Right ventricle myocardium inferior (tissue), 1 donor: ENCODE measurements around the gene CDC42EP4. TPM values are rescaled to one million over a fixed set of nuclear protein-coding genes. Genes with fewer than 3 reads are reported as not detected.
A peak's percentile ranks its signal among the peaks of the same experiment; 100 is the strongest.
"Not testable (repeated sequence)": the region's sequence is repeated elsewhere in the genome, so short reads cannot be mapped to it uniquely, and the experiment has no call there.

ENCODE experiments used
- ATAC-seq: fragments of 200-7000 bp; cut with Tn5 transposase; one replicate; pipeline ENCODE4 v1.9.1; 2020; ENCODE audit warnings: mild to moderate bottlenecking, moderate library complexity
- DNase-seq: peaks from one replicate; pipeline ENCODE4 v3.0.0; 2021; ENCODE audit errors: missing footprints
- intact Hi-C: fragments of 100-400 bp; cut with DNase I; formaldehyde crosslinking; loops from one replicate; pipeline ENCODE4 v1.11.0; 2022
- total RNA-seq: library from RNA; stranded (reverse); fragmentation: NEBNext Ultra II Directional; extraction: Animal tissue kit (Norgen Biotek cat#: 25700); gene quantifications from one replicate; pipeline ENCODE4 v1.2.1, GENCODE V29; 2021
- donor health status: DM: no; HTN: yes; CAD: no; lungs with severe emphysema.

Gene CDC42EP4
- total RNA-seq, 1 donor from 2014 or later = 58.8 TPM

DNA sequence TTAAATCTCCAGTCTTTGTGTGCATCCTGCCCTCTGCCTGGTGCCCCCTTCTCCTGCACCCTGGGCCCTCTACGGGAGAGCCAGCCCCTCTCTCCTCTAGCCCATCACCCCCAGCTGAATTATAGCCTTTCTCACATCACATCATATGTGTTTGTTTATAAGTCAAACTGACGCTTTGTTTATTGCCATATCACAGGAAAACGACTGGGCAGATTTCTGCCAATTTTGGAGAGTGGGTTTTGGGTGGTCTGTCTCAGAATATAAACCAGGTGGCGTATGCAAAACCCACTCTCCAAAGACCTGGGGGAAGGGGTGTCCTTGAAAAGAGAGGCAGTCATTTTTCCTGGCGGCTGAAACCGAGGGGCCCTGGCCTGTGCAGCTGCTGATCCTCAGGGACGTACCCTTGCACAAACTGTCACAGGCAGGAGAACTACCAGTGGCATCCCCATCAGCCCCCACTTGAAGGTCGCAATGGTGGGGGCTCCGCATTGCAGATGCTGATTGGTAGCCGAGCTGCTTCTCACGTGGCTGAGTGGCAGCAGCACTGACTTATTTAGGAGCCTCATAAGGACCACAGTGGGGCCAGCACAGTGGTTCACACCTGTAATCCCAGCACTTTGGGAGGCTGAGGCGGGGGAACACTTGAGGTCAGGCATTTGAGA is 34.8 kb upstream of the CDC42EP4 start:
- DNase-seq = peak; percentile 50

DNA sequence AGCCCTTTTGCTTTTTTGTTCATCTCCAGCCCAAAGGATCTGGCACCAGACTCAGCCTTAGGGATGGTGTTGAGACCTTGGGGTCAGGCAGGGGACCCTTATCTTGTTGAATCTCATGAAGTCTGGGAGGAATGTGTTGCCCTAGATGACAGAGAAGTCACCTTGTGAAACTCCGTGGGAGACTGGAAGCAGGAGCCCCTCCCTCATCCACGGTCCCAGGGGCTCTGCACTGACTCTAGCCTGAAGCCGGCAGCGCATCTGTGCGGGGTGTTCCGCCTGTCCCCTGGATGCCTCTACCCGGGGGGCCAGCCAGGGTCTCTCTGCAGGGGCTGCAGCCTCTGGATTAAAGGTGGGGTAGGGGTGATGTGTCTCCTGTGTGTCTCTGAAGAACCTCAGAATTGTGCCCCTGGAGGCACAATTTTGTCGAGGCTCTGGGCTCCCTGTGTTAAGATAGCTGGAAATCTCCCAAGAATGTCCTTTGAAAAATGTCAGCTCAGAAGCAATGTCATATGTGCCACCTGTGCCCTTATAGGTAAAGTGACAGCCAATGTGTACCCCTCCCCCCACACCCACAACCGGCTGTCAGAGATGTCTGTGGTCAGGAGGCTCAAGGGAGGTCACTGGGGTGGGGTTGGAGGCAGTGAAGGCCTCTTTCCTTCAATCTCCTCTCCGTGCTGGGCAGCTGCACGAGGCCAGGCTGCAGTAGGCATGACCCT is 32.1 kb upstream of the CDC42EP4 start:
- DNase-seq (peak; percentile 57), ATAC-seq (peak; percentile 5)
- intact Hi-C loops = no loop called here

More for the DNA sequence above, 34.8 kb upstream of the CDC42EP4 start:
- intact Hi-C loops = no loop called here
- no peak for ATAC-seq

DNA sequence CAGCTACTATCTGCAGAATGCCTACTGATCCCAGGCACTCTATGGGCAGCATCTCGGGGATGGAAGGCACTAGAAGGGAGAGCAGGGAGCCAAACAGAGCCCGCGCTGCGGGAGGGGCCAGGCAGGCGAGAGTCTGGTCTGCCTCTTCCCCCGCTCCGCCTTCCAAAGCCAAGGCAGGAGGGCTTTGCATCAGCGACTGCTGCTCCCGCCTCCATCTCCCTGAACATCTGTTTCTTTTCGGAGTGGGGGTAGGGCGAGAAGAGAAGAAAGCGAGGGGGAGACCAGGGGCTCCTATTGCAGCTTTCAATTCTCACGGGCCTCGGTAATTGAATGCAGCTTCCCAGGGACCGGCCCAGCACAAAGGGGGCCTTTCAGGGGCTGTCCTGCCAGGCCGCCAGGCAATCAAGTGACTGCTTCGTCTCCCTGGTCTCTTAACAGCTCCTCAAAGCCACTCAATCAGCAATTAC is 31.4 kb upstream of the CDC42EP4 start:
- DNase-seq (peak; percentile 80), ATAC-seq (peak; percentile 76)
- intact Hi-C loops = no loop called here

DNA sequence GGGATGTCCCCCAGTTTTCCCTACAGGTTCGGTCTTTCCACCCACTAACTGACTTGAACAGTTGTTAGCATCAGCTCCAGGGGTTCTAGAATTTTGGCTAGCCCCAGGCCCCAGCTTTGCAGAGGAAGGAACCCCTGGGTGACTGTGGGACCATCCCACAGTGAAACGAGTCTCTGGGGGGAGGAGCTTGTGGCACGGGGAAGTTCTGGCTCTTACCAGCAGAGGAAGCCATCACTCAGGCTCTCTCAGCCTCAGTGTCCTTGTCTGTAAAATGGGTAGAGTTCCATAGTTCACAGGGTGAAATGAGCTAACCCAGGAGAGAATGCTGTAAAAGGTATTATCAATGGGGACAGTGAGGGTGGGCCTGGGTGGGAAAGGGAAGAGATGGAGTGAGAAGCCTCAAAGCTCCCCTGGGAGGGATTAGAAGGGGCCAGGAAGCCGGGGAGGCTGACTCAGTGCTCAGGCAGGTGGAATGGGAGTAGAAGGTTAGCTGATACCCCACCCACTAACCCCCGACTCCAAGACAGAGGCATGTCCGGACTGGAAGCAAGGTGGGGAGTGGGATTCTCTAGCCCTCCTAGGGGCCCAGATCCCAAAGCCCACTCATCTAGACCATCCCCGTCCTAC is 30.9 kb upstream of the CDC42EP4 start:
- ATAC-seq = no peak
- intact Hi-C loops = no loop called here
- DNase-seq = no peak

DNA sequence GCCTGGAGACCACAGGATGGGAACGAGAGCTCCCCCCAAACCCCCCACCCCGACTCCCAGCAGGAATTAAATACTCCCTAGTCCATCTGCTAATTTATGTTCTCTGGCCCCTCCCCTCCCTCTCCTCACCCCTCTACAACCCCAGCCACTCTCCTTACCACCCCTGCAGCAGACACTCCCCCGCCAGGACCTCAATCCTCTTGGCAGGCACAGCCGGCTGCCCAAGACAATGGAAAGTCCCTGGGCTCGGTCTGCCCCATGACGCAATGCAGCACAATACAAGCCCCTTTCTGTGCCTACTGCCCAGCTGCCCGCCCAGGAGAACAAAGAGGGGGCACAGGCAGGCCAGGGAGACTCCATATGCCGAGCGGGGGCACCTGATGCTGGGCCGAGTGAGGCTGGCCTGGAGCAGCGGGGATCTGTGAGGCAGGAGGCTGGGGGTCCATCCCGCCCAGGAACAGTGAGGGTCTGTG is 30.3 kb upstream of the CDC42EP4 start:
- ATAC-seq = peak; percentile 49
- intact Hi-C loops = no loop called here
- DNase-seq = peak; percentile 76

DNA sequence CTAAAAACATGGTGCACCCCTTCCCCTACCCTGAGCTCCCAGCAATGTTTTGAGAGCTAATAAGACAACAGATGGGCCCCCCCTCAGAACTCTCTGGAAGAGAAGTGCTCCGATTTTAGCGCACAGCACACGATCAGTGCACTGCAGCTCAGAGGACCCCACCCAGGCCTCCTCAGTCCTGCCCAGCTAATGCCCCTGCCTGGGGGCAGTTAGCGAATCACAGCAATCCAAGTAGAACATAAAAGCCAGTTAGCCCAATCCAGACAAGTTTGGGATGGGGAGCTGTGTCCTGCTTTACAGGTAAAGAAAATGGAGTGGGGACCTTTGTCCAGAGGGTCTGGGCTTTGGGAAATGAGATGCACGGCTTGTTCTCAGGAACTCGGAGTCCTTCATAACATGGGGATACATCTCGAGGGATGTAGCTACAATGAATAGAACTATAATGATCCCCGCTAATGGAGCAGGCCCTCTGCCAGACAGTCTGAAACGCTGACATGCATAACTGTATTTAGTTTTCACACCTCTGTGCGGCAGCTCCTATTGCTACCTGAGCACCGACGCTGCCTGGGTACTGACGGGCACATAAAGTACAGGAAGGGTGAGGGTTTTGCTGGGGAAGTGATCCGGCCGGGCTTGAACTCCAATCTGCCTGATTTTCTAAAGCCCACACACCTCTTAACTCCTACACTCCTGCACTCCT is 29.7 kb upstream of the CDC42EP4 start:
- intact Hi-C loops = no loop called here
- peak; percentile 5 for ATAC-seq

DNA sequence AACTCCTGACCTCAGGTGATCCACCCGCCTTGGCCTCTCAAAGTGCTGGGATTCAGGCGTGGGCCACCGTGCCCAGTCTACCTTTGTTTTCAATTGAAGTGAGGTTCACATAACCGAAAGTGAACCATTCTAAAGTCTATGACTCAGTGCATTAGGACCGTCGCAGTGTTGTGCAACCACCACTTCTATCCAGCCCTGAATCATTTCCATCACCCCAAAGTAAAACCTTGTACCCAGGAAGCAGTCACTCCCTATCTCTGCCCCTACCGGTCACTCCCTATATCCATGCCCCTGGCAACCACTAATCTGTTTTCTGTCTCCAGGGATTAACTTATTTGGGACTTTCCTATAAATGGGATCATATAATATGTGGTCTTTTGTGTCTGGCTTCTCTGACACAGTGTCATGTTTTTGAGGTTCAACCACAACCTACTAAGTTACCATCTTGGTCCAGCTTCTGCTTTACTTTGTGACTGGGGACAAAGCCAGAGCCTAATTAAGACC is 28.3 kb upstream of the CDC42EP4 start:
- ATAC-seq (no peak), DNase-seq (peak; percentile 58)
- intact Hi-C loops = no loop called here

More for the DNA sequence above, 29.7 kb upstream of the CDC42EP4 start:
- DNase-seq = peak; percentile 31

DNA sequence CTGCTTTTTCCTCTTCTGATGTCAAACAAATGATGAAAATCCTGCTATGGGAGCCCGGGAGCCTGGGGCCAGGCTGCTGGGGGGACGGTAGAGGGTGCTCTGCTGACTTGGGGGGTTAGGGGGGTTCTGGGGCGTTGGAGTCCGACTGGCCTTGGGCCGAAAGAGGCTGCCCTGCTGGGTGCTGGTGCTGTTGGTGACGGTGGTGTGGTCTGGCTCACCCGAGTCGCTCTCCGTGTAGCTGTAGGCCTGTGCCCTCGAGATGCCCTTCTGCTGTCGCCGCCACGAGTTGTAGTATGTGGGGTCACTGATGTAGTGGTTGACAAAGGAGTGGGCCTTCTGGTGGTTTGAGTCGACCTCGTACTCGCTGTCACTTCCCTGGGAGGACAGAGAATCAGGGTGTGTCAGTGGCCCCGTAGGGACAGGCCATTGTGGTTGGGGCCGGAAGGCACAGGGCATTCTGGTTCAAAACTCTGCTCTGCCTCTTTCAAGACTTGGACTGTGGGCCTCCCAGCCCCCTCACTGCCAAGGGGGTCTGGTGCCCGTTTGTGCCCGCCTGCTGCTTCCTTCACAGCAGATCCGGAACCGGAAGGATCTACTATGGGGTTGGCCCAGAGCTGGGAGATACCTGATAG is 26.9 kb upstream of the CDC42EP4 start:
- DNase-seq (peak; percentile 17), ATAC-seq (no peak)
- intact Hi-C loops = no loop called here

DNA sequence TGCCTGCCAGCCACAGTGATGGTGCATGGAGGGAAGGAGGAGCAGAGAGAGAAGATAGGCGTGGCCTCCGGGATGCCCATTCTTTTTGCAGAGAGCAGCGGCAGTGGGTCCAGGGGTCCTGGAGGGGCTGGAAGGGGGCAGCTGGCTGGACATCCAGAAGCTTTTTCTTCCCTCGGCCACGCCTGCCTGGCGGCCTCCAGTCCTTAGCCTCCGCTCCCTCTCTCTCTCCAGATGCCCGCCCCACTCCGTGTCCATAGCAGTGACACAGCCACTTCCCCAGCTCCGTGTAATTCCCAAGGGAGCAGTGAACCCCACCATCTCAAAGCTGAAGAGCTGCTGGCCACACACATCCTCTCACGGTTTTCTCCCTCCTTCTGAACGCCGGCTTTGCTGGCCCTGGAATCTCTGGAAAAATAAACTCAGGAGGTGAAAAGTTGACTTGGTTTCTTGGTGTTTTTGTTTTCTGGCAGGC is 26.3 kb upstream of the CDC42EP4 start:
- intact Hi-C loops = no loop called here
- peak; percentile 58 for DNase-seq
- ATAC-seq = no peak

DNA sequence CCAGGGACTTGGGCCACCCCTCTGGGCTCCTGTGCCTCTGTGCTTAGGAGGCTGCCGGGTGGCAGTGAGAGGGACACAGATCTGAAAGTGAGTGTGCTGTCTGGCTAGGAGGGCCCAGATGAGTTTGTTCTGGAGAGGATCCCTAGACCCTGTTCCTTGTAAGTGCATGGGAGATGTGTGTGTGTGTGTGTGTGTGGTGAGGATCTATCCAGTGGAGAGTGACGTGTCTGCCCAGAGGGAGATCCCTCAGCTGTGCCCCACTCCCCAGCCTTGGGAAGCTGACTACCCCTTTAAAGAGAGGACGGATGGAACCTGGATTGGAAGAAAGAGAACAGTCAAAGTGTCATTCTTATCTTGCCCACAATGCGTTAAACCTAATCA is 25.5 kb upstream of the CDC42EP4 start:
- ATAC-seq = no peak
- intact Hi-C loops = no loop called here
- DNase-seq = no peak

DNA sequence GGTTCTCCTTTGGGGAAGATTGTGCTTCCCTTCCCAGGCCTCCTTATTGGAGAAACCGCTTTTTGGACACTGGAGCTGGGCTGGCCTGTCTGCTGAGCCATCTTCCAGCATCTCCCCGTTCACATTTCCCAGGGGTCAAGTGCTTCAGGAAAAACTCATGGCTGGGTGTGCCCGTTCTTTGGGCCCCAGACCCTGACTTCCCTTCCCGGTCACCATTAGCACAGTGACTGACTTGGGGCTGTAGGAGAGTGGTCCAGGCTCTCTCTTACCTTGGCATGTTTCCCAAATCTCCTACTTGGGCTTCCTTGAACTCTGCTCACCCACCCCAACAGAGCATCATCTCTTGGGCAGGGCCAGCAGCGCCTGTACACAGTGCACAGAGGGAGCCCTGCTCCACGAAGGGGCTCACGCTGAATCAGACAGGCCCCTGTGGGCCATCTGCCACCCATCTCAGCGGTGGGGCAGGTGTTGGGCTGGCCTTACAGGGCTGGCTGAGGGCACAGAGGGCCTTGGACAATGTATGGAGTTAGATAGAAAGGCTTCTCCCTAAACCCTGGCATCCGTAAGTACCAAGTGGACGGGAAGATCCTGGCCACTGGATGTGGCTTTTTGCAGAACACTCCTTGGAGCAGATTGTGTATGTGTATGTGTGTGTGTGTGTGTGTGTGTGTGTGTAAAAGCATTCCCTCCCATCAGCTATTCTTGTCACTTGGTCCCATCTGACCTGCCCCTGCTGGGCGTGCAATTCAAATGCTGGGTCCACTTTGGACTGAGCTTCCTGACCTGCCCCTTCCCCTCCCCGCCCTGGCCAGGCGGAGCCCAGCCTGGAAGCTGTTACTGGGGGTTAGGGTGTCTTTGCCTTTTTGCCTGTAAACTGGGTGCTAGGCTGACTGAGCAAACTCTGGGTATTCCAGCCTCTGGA is 24.9 kb upstream of the CDC42EP4 start:
- ATAC-seq (peak; percentile 18), DNase-seq (peak; percentile 60)
- intact Hi-C loops = no loop called here

DNA sequence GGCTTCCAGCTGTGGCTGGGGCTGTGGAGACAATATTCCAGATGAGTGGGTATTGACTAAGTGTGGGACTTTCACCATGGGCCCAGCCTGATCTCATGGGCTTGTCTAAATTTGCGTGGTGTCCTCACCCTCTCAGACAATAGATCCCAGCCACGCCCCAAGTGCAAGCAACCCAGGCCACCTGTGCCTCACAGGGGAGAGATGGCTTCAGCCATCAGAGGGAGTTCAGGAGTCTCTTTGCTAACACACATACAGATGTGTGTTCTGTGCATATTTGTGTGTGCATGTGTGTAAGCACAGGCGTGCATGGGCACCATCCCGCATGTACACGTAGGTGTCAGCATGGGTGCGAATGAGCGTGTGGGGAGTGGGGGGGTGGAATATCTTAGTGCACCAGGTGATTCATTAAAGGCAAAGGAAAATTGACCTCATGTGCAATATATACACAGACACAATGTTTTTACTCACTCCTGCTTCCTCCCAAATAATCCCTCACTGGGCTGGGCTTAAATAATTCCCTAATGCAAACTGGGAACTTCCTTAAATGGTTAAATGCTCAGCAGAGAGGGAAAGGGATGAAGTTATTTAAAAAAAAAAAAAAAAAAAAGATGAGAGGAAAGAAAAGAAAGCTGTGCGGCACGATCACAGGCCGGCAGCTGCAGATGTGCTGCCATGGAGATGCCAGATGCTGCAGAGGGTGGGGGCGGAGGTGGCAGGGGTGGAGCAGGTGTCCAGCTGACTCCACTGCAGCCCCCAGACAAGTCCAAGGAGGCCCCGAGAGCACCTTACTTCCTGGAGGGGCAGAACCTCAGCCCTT is 24.0 kb upstream of the CDC42EP4 start:
- DNase-seq (peak; percentile 63), ATAC-seq (no peak)
- intact Hi-C loops = no loop called here

DNA sequence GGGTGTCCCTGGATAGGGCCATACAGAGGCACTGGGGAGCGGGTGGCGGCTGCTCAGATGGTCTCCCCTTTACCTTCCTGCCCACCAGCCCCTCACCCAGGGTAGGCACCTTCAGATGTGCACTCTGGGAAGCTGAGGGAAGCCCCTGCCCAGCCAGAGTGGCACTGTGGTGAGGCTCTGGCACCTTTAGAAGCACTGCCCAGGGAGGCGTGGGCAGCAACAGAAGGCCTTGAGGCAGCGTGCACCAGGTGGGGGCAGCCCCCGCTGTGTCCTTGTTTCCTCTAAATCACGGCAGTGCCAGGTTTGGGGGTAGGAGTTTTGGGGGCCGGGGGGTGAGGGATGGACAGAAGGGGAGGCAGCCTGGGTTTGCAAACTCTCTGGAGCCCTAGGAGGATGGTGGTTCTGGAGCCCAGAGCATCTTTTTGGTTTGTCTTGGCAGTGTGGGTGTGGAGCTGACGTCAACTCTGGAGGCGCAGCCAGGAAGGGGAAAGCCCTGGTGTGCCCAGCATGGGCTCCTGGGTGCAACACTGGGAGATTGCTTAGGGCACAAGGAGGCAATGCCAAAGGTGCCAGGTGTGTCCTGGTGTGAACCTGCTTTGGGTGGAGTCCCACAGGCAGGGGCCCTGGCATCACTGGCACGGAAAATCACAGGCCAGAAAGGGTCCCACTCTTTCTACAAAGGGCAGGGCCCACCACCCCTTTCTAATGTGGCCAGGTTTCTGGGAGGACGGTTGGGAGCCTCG is 23.1 kb upstream of the CDC42EP4 start:
- intact Hi-C loops = no loop called here
- DNase-seq (peak; percentile 66), ATAC-seq (no peak)

DNA sequence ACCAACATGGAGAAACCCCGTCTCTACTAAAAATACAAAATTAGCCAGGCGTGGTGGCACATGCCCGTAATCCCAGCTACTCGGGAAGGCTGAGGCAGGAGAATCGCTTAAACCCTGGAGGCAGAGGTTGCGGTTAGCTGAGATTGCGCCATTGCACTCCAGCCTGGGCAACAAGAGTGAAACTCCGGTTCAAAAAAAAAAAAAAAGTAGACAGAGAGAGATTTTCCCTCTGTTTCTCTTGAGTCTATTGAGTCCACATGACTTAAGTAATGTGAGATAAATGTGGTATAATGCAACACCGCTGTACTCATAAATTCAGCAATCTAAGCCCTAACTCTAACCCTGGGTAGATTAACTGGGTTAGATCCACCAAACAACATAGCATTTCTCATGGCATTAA is 21.6 kb upstream of the CDC42EP4 start:
- ATAC-seq, intact Hi-C loops: not testable (repeated sequence)
- DNase-seq = peak; percentile 61

DNA sequence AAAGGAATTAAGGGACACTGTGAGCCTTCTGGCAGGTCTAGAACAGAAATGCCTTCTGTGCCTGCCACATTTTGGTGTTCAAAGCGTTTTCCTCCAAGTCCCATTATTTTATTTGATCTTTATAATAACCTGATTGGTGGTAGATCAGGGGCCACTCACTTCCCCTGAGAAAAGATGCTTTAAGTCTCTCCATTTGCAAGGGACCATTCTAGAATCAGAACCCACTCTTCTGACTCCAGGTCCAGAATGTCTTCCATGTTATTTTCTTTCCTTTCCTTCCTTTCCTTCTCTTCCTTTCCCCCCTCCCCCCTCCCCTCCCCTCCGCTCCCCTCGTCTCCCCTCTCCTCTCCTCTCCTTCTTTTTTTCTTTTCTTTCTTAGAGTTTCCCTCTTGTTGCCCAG is 19.3 kb upstream of the CDC42EP4 start:
- DNase-seq (no peak), ATAC-seq (no peak)
- intact Hi-C loops = no loop called here

DNA sequence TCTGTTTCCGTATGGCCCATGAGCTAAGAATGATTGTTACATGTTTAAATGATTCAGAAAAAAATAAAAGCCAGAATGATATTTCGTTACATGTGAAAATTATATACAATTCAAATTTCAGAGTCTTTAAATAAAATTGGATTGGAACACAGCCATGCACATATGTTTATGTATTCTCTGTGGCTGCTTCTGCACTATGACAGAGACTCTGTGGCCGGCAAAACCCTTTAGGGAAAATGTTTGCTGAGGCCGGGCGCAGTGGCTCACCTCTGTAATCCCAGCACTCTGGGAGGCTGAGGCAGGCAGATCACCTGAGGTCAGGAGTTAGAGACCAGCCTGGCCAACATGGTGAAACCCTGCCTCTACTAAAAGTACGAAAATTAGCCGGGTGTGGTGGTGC is 15.9 kb upstream of the CDC42EP4 start:
- DNase-seq = peak; percentile 6
- ATAC-seq = no peak
- intact Hi-C loops = no loop called here
